IPS DF 19.7 (cell line): ENCODE measurements around the gene ZNF276.
"Not testable (repeated sequence)": the region's sequence is repeated elsewhere in the genome, so short reads cannot be mapped to it uniquely, and the experiment has no call there.

ENCODE experiments used
- DNase-seq: peaks from one replicate; pipeline ENCODE4 v3.0.0-alpha.2; 2013; ENCODE audit warnings: low read depth, low spot score

Gene ZNF276

GRCh38 chr16:89782489-89782888 is 61.2 kb downstream of the ZNF276 start:
- no peak for DNase-seq

- not testable (repeated sequence) for DNase-seq
These were observed 62.6 kb downstream of the ZNF276 start for GRCh38 chr16:89783952-89784351.

- DNase-seq, result no peak
These were observed 63.1 kb downstream of the ZNF276 start for GRCh38 chr16:89784406-89784805.

GRCh38 chr16:89785523-89786155 is 64.3 kb downstream of the ZNF276 start:
- DNase-seq, result no peak

GRCh38 chr16:89786474-89787364 is 65.4 kb downstream of the ZNF276 start:
- no peak for DNase-seq

- no peak for DNase-seq
These were observed 66.0 kb downstream of the ZNF276 start for GRCh38 chr16:89787365-89787805.
